Metanephros (tissue), 1 donor: ENCODE results near the gene RNF222. TPM values are rescaled to one million over a fixed set of nuclear protein-coding genes. Genes with fewer than 3 reads are reported as not detected.

Experiments
- total RNA-seq: library from RNA; depleted of rRNA; stranded (reverse); fragments of >200 nt; gene quantifications from one replicate; pipeline ENCODE4 v1.2.3, GENCODE V29; 2014

RNF222 gene, protein sequence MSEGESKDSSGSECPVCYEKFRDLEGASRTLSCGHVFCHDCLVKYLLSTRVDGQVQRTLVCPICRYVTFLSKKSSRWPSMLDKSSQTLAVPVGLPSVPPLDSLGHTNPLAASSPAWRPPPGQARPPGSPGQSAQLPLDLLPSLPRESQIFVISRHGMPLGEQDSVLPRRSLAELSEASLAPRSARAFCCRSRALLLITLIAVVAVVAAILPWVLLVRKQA
- total RNA-seq: not detected

DNA sequence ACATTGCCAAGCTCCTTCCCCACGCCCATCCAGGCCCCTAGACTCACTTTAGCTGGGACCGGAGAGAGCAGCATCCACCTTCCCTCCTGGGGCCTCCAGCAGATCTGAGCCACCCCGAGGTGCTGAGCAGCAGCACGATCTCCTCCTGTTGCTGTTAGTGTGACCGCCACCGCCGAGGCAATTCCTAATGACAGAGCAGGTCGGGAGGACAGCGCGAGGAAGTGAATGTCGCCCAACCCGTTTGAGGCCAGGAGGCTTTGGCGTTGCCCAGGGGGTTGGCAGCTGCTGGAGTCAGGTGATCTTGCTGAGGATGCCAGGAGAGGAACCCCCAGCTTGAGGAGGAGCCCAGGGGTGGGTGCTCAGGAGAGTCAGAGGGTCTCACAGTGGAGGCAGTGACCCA, at the start of gene RNF222:
Gene RNF222, minus strand, starts transcription at position 192 of the 400 bp plus-strand sequence. CDS start 4,366 bp downstream, outside the sequence.

DNA sequence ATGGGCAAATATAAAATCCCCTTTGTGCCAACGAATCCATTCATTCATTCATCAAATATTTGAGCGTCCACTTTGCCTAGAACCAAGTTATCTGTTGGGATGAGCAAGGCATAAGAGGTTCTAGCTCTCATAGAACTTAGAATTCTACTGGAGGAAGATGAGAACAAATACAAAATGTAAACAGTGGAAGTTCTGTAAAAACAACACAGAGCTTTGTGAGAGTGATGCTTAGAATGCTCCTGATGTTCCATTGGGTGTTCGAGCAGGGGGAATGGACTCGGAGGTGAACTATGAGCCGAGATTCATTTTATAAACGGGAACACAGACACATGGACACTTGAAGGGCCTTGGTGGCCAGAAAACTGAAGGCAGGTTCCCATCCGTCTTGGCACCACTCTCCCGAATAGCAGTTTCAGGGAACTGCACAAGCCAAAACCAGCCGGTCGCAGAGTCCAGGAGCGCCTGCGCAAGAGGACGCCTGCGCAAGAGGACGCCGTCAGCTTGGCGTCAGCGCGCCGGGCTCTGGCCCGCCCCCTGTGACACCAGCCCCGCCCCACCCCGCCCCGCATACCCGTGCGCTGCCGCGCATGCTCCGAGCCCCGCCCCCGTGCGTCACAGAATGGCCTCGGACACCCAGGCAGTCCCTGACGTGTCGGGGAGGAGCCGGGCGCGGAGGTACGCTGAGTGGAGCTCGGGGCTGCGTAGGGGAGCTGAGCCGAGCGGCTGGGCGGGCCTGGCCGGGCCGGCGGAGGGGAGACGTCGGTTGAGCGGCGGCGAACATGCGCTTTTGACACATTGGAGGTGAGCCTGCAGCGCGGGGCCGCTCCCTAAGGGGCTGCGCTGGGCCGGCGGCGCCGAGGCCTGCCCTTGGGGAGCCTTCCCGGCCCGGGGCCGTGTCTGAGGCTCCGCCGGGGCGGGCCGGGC, 37.9 kb upstream of the RNF222 start, which contains the start of gene NDEL1:
Gene NDEL1, plus strand, starts transcription at position 640 of the 924 bp plus-strand sequence. CDS start 8,388 bp downstream, outside the sequence.

DNA sequence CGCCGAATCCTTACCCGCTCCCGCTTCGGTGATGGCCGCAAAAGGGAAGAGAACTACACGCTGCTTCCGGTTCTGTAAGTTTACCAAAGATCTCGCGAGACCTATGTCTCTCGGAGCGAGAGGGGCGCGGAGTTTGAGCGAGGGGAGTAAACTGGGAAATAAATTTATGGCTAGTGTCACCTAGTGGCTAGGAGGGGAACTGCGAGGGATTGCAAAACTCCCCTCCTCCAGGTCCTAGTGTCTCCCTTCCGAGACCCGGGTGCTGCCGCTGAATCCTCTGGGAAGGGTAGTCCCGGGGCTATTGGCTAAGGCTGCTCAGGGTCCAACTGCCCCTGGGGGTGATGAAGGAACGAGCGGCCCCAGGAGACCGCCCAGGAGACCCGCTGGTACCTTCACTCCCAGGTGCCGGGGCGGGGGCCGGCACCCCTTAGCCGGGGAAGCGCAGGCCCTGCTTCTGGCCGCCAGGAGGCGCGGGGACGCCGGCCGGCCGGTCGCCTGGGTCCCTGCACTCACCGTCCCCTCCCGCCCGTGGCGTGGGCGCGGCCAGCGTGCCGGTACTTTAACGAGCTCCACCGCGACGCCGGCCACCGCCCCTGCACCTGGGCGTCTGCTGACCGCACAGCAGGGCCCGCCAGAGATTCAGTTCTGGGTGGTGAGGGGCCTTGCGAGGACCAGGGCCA, 14.3 kb downstream of the RNF222 start, which contains the start of gene RPL26:
Gene RPL26, minus strand, starts transcription at position 51 of the 680 bp plus-strand sequence. CDS start 883 bp downstream, outside the sequence.

DNA sequence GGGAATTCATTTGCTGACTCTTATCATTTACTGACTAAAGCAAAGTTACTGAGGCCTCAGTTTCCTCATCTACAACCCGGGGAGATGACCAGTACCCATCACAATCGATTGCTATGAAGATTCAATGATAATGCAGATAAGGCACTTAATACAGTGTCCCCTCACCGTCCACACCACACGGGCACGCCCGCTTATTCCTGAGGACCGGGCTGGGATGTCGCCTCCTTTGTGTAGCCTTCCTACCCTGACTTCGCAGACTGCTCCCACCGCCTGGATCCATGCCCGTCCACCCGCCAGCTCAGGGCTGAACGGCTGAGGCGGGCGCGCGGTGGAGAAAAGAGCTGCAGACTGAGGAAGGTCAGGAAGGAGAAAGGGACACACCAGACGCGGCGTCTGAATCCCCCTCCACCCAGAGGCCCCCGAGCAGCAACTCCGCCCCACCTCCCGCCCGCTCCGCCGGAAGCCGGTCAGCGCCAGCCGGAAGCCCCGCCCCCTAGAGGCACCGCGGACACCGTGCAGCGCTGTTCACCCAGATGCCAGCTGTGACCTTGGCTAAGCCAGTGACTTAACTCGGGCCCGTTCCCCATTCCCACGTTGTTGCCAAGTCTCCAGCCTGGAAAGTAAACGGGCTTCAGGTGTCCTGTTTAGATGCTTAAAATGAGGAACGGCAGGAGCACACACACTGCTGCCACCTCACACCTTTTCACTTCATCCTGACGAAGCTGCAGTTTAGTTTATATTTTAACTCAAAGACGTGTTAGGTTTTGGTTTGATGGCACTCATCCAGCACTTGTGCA, 21.2 kb downstream of the RNF222 start, which contains the start of gene KRABD2:
Gene KRABD2, minus strand, starts transcription at position 434 of the 797 bp plus-strand sequence.

Other genes with a start within 250 kb of the RNF222 start
- 99.8 TPM for gene PER1, start 245.4 kb downstream of the RNF222 start, total RNA-seq
- 45.4 TPM for gene VAMP2, start 234.9 kb downstream of the RNF222 start, total RNA-seq
- 31.2 TPM for gene TMEM107, start 221.4 kb downstream of the RNF222 start, total RNA-seq
- gene BORCS6, start 207.6 kb downstream of the RNF222 start, total RNA-seq: 9.8 TPM
- 23.1 TPM for gene AURKB, start 187.3 kb downstream of the RNF222 start, total RNA-seq
- 18.3 TPM for gene CTC1, start 149.8 kb downstream of the RNF222 start, total RNA-seq
- gene PFAS, start 148.5 kb downstream of the RNF222 start, total RNA-seq: 44.3 TPM
- 13.3 TPM for gene RANGRF, start 109.2 kb downstream of the RNF222 start, total RNA-seq
- 4.8 TPM for gene SLC25A35, start 102.4 kb downstream of the RNF222 start, total RNA-seq
- gene ARHGEF15, start 87.6 kb downstream of the RNF222 start, total RNA-seq: 10.9 TPM
- gene ODF4, start 58.0 kb downstream of the RNF222 start, total RNA-seq: not detected
- gene RPL26, start 14.6 kb downstream of the RNF222 start, total RNA-seq: 2,001 TPM
- 40.8 TPM for gene NDEL1, start 38.1 kb upstream of the RNF222 start, total RNA-seq
- gene MYH10, start 232.9 kb upstream of the RNF222 start, total RNA-seq: 293 TPM